Erythroblast (primary cell): ENCODE measurements around the gene MPPED1.

Source experiments
- GATA1 ChIP-seq: IDR thresholded peaks from 2 replicates; pipeline ENCODE4 v1.6.1; 2011; ENCODE audit warnings: low read depth, mild to moderate bottlenecking, control low read depth, low read length, moderate library complexity
- POLR2A ChIP-seq: IDR thresholded peaks from 2 replicates; pipeline ENCODE4 v1.6.1; 2011; ENCODE audit warnings: mild to moderate bottlenecking, low read length

DNA sequence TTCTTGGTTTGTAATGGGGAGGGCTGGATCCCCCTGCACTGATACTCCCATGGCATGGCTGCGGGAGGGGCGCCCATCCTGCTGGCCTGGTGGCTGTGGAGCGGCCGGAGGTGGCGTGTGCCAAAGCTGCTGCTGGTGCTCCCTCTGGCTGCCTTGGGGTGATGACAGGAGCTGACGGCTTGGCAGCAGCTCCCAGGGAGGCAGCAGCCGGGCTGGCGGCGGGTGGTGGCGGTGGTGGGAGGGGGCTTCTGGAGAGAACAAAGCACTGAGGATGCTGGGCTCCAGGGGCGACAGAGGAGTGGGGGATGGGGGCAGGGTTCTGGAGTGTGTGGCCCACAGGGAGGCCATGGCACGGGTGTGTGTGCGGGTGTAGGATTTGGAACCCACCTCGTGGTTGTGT, 11.4 kb upstream of the MPPED1 start:
- no peak for TF ChIP-seq POLR2A
- no peak for TF ChIP-seq GATA1
